GM23338 (cell line): ENCODE measurements around the gene PAK1. TPM values are rescaled to one million over a fixed set of nuclear protein-coding genes. Genes with fewer than 3 reads are reported as not detected.

Experiments used
- ATAC-seq: fragments of 200-7000 bp; cut with Tn5 transposase; 3 replicates; pipeline ENCODE4 v1.9.1; 2020
- DNase-seq: peaks from one replicate; pipeline ENCODE4 v3.0.0-alpha.2; 2015; ENCODE audit warnings: low spot score
- H2AFZ ChIP-seq: fragments of 200-600 bp; sonication (generic); 2 replicates; pipeline ENCODE4 v1.8.0; 2016; ENCODE audit warnings: antibody characterized with exemption, mild to moderate bottlenecking, moderate library complexity
- H3F3A ChIP-seq: fragments of 200-600 bp; sonication (generic); replicated peaks from 2 replicates; pipeline ENCODE4 v1.8.0; 2017; ENCODE audit warnings: antibody characterized with exemption, mixed run types, low read depth
- H3K27ac ChIP-seq: fragments of 200-600 bp; sonication (generic); 2 replicates; pipeline ENCODE4 v1.6.1; 2016; ENCODE audit warnings: low read depth
- H3K27me3 ChIP-seq: fragments of 200-600 bp; sonication (generic); 2 replicates; pipeline ENCODE4 v1.8.0; 2016; ENCODE audit warnings: mild to moderate bottlenecking, mixed run types, moderate library complexity; ENCODE audit not compliant: insufficient read depth
- H3K36me3 ChIP-seq: fragments of 200-600 bp; sonication (generic); 2 replicates; pipeline ENCODE4 v1.8.0; 2016; ENCODE audit warnings: mild to moderate bottlenecking; ENCODE audit not compliant: insufficient read depth
- H3K4me1 ChIP-seq: fragments of 200-600 bp; sonication (generic); 2 replicates; pipeline ENCODE4 v1.8.0; 2016; ENCODE audit warnings: mild to moderate bottlenecking, moderate library complexity; ENCODE audit not compliant: insufficient read depth
- H3K4me2 ChIP-seq: fragments of 200-600 bp; sonication (generic); 2 replicates; pipeline ENCODE4 v1.7.1; 2017; ENCODE audit warnings: mixed run types
- H3K4me3 ChIP-seq: fragments of 200-600 bp; sonication (generic); 2 replicates; pipeline ENCODE4 v1.6.1; 2016; ENCODE audit warnings: mixed run types
- H3K79me2 ChIP-seq: fragments of 200-600 bp; sonication (generic); replicated peaks from 2 replicates; pipeline ENCODE4 v1.8.0; 2017; ENCODE audit warnings: mild to moderate bottlenecking; ENCODE audit not compliant: insufficient read depth
- H3K9me2 ChIP-seq: fragments of 200-600 bp; sonication (generic); 2 replicates; pipeline ENCODE4 v1.8.0; 2017; ENCODE audit not compliant: insufficient read depth
- H4K20me1 ChIP-seq: fragments of 200-600 bp; sonication (generic); replicated peaks from 2 replicates; pipeline ENCODE4 v1.8.0; 2017; ENCODE audit warnings: mild to moderate bottlenecking; ENCODE audit not compliant: insufficient read depth
- H3K27ac Mint-ChIP-seq: 2 replicates; pipeline ENCODE4 v1.8.0; 2020; ENCODE audit warnings: inconsistent platforms, mild to moderate bottlenecking, moderate library complexity, mixed read lengths
- H3K27me3 Mint-ChIP-seq: 3 replicates; pipeline ENCODE4 v1.8.0; 2022; ENCODE audit warnings: low read depth, mild to moderate bottlenecking, moderate library complexity, mixed read lengths, inconsistent platforms; ENCODE audit not compliant: insufficient read depth, poor library complexity
- H3K36me3 Mint-ChIP-seq: 3 replicates; pipeline ENCODE4 v1.8.0; 2021; ENCODE audit warnings: low read depth, mild to moderate bottlenecking, inconsistent platforms, moderate library complexity, mixed read lengths
- H3K4me1 Mint-ChIP-seq: 3 replicates; pipeline ENCODE4 v1.8.0; 2020; ENCODE audit warnings: mild to moderate bottlenecking, inconsistent platforms, mixed read lengths
- H3K4me3 Mint-ChIP-seq: 3 replicates; pipeline ENCODE4 v1.8.0; 2021; ENCODE audit warnings: moderate library complexity, mild to moderate bottlenecking, inconsistent platforms, mixed read lengths
- H3K9me3 Mint-ChIP-seq: 3 replicates; pipeline ENCODE4 v1.8.0; 2020; ENCODE audit warnings: moderate library complexity, mild to moderate bottlenecking, inconsistent platforms, mixed read lengths
- CREB1 ChIP-seq: fragments of 250-450 bp; sonication (Bioruptor Pico); IDR thresholded peaks from 2 replicates; pipeline ENCODE4 v1.5.0; 2020; ENCODE audit warnings: low read depth, mild to moderate bottlenecking, moderate library complexity
- ETS1 ChIP-seq: IDR thresholded peaks from 2 replicates; pipeline ENCODE4 v1.6.1; 2016; ENCODE audit warnings: antibody characterized with exemption
- EZH2 ChIP-seq: fragments of 200-600 bp; sonication (generic); IDR thresholded peaks from one replicate; pipeline ENCODE4 v1.8.0; 2017; ENCODE audit warnings: antibody characterized with exemption, mild to moderate bottlenecking, low read depth; ENCODE audit not compliant: unreplicated experiment
- EZH2phosphoT487 ChIP-seq: fragments of 200-600 bp; sonication (generic); IDR thresholded peaks from one replicate; pipeline ENCODE4 v1.8.1; 2018; ENCODE audit warnings: antibody characterized with exemption; ENCODE audit not compliant: unreplicated experiment
- JUNB ChIP-seq: IDR thresholded peaks from one replicate; pipeline ENCODE4 v1.6.1; 2016; ENCODE audit warnings: antibody characterized with exemption; ENCODE audit not compliant: unreplicated experiment
- NANOG ChIP-seq: IDR thresholded peaks from 2 replicates; pipeline ENCODE4 v1.6.1; 2016; ENCODE audit warnings: antibody characterized with exemption, borderline replicate concordance
- REST ChIP-seq: IDR thresholded peaks from one replicate; pipeline ENCODE4 v1.6.1; 2018; ENCODE audit warnings: antibody characterized with exemption; ENCODE audit not compliant: unreplicated experiment
- STAT1 ChIP-seq: IDR thresholded peaks from one replicate; pipeline ENCODE4 v1.6.1; 2016; ENCODE audit warnings: antibody characterized with exemption; ENCODE audit not compliant: unreplicated experiment
- ZNF114 ChIP-seq: fragments of 250-450 bp; sonication (Bioruptor Pico); IDR thresholded peaks from 2 replicates; pipeline ENCODE4 v1.5.0; 2020; ENCODE audit warnings: mild to moderate bottlenecking, moderate library complexity
- ZNF331 ChIP-seq: fragments of 250-450 bp; sonication (Bioruptor Pico); IDR thresholded peaks from 2 replicates; pipeline ENCODE4 v1.5.0; 2020; ENCODE audit warnings: low read depth, mild to moderate bottlenecking, moderate library complexity
- polyA plus RNA-seq: library from polyadenylated mRNA; unstranded; fragments of >200 nt; fragmentation: Nextera tagmentation; extraction: Ambion mirVana; gene quantifications from 2 replicates; pipeline ENCODE4 v1.2.1, GENCODE V29; 2016
- total RNA-seq: library from RNA; depleted of rRNA; stranded (reverse); fragments of >200 nt; shearing (Covaris generic); gene quantifications from 2 replicates; pipeline ENCODE4 v1.2.3, GENCODE V29; 2014

PAK1 gene
- total and polyA plus RNA-seq, 2 experiments from 2014 or later: 102 to 175 TPM

- TF ChIP-seq REST: no peak
- TF ChIP-seq ZNF114: no peak
- no peak for TF ChIP-seq ZNF331
- no peak for TF ChIP-seq NANOG
- TF ChIP-seq EZH2: no peak
- TF ChIP-seq EZH2phosphoT487: no peak
- TF ChIP-seq ETS1: no peak
- TF ChIP-seq JUNB: no peak
- TF ChIP-seq STAT1: no peak
These were observed 32.5 kb downstream of the PAK1 start (continued) for GRCh38 chr11:77441426-77441825.

GRCh38 chr11:77440678-77441077 is 33.2 kb downstream of the PAK1 start:
- Mint-ChIP-seq H3K27me3 (peaks cover 8% of the 10 kb centered on the region), H3K27ac (no peak overlapping the region), H3K4me1 (peaks cover 51% of the 10 kb centered on the region), H3K9me3 (no peaks in the 10 kb centered on the region), H3K4me3 (no peak overlapping the region), H3K36me3 (no peaks in the 10 kb centered on the region; the same call in 2 of the 3 replicates)
- Histone ChIP-seq H2AFZ (no peak overlapping the region), H3K27ac (no peak overlapping the region), H4K20me1 (no peaks in the 10 kb centered on the region; the same call in 1 of the 2 replicates), H3F3A (no peaks in the 10 kb centered on the region), H3K79me2 (peaks cover 100% of the 10 kb centered on the region), H3K9me2 (peaks cover 9% of the 10 kb centered on the region), H3K27me3 (no peaks in the 10 kb centered on the region), H3K4me3 (no peak overlapping the region), H3K36me3 (no peaks in the 10 kb centered on the region), H3K4me2 (no peak overlapping the region), H3K4me1 (peaks cover 46% of the 10 kb centered on the region)
- peak; percentile 75 for ATAC-seq
- DNase-seq: peak; percentile 47
- TF ChIP-seq NANOG (no peak), ZNF331 (no peak), STAT1 (no peak), REST (no peak), ETS1 (no peak), CREB1 (CRISPR knock-in tag) (no peak)
